ENCODE results near the gene LARP1B.
"Not testable (repeated sequence)": the region's sequence is repeated elsewhere in the genome, so short reads cannot be mapped to it uniquely, and the experiment has no call there.

DNA sequence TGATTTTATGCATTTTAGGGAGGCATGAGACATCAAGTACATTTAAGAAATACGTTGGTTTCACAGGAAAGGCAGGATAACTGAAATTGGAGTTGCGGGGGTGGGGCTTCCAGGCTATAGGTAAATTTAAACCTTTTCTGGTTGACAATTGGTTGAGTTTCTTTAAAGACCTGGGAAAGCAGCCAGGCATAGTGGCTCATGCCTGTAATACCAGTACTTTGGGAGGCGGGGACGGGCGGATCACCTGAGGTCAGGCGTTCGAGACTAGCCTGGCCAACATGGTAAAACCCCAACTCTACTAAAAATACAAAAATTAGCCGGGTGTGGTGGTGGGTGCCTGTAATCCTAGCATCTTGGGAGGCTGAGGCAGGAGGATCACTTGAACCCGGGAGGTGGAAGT lies 6.2 kb upstream of the LARP1B start:
- TF ChIP-seq, protein P1, sequence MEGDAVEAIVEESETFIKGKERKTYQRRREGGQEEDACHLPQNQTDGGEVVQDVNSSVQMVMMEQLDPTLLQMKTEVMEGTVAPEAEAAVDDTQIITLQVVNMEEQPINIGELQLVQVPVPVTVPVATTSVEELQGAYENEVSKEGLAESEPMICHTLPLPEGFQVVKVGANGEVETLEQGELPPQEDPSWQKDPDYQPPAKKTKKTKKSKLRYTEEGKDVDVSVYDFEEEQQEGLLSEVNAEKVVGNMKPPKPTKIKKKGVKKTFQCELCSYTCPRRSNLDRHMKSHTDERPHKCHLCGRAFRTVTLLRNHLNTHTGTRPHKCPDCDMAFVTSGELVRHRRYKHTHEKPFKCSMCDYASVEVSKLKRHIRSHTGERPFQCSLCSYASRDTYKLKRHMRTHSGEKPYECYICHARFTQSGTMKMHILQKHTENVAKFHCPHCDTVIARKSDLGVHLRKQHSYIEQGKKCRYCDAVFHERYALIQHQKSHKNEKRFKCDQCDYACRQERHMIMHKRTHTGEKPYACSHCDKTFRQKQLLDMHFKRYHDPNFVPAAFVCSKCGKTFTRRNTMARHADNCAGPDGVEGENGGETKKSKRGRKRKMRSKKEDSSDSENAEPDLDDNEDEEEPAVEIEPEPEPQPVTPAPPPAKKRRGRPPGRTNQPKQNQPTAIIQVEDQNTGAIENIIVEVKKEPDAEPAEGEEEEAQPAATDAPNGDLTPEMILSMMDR (IDR thresholded peaks at IDR 0.05), result not testable (repeated sequence)
- not testable (repeated sequence) for TF ChIP-seq POLR2AphosphoS5 (IDR thresholded peaks at IDR 0.05); EP300 (IDR thresholded peaks at IDR 0.05; ENCODE audit: low read depth)

Measured in transverse colon (tissue), 4 donors.